HG03196 (cell line): ENCODE results near the gene TULP4.
"Not testable (repeated sequence)": the region's sequence is repeated elsewhere in the genome, so short reads cannot be mapped to it uniquely, and the experiment has no call there.

ENCODE experiments used
- ATAC-seq: cut with Tn5 transposase; IDR thresholded peaks from one replicate; pipeline ENCODE4 v1.9.1; 2021; ENCODE audit not compliant: unreplicated experiment

TULP4 gene

DNA sequence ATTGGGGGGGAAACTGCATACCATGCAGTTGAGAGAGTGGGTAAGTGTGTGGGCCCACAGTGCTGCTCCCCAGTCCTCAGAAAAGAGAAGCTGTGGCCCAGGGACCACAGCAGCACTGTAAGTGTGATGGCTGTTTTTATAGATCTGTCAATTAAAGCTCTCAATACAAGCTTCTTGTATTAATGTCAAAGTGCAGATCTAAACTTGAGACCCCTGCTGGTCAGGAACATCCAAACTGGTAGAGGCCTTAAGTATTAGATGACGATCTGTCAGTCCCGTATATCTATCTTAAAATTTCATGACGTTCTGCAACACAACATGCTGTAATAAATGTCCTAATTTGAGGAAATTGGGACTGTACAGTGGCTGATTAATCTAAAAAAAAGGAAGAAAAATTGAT, 74.8 kb downstream of the TULP4 start:
- ATAC-seq, result no peak

DNA sequence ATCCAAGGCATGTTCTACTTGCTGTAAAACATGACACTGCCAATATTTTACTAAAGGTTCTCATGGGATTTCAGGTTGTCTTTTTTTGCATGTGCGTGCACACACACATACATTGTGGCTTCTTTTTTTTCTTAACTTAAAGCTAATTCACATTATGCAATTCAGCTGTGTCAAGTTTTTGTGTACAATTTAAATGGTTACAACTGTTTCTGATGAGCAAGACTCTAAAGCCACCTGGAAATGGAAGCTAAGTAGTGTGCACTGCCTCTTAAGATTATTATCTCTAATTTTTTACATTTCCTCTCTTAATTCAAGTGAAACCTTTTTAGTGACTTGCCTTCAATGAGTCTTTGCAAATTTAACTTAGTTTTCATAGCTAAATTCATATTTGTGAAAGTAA, 75.3 kb downstream of the TULP4 start:
- ATAC-seq, result no peak

DNA sequence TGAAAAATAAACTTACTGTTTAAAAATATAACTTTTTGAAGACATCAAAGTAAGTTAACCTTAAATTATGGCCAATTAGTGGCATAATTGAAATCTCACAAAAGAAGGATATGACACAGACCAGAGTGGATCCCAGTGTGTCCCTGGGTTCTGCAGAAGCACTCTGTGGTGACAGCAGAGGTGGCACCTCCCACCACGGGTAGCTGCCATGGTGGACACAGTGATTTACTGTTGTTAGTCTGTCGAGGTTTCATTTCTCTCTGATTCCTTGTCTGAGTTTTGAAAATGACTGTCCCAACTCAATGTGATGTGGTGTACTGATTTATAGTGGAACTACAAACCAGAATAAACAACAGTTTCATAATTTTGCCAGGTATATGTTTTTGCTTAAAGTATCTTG, 76.5 kb downstream of the TULP4 start:
- no peak for ATAC-seq

DNA sequence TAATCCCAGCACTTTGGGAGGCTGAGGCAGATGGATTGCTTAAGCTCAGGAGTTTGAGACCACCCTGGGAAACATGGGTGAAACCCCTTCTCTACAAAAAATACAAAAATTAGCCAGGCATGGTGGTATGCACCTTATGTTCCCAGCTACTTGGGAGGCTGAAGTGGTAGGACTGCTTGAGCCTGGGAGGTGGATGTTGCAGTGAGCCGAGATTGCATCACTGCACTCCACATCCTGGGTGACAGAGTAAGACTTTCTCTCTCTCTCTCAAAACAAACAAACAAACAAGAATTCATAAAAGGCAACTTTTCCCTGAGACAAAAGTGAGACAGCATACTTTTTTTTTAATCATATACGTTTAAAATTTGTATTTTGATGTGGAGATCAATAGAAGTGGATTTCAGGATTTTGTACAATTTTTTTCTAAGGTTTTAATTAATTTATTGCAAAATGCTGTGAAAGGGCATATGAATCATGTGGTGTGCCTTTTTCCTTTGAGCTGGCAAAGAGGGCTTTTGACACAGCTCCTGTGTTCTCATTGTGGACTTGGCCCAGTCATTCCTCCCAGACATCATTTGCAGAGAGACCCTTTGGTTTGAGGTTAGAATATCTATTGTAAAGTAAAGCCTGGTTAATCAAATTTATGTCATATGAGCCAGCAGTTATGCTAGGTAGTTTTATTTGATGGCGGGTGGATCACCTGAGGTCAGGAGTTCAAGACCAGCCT, 77.1 kb downstream of the TULP4 start:
- ATAC-seq, result no peak

DNA sequence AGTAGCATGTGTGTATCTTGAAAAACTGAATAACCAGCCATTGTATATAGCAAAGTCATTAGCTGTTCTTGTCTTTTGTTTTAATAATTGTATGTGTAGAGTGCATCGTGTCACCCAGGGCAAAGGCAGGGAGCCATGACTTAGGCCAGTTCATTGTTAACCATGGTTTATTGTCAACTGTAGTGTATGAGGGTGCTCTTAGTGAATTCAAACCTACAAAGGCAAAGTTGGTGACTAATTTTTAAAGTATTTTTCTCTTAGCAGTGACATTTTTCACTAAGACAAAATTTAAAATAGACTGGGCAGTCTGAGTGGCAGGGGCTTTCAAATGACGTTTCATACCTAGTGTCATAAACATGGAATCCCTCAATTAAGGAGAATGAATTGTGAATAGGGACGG, 79.0 kb downstream of the TULP4 start:
- ATAC-seq, result no peak

DNA sequence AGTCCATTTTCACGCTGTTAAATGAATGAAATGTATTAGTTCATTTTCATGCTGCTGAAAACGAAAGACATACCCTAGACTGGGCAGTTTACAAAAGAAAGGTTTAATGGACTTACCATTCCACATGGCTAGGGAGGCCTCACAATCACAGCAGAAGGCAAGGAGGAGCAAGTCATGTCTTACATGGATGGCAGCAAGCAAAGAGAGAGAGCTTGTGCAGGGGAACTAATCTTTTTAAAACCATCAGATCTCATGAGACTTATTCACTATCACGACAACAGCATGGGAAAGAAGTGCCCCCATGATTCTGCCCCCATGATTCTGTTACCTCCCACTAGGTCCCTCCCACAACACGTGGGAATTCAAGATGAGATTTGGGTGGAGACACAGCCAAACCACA, 79.7 kb downstream of the TULP4 start:
- not testable (repeated sequence) for ATAC-seq

DNA sequence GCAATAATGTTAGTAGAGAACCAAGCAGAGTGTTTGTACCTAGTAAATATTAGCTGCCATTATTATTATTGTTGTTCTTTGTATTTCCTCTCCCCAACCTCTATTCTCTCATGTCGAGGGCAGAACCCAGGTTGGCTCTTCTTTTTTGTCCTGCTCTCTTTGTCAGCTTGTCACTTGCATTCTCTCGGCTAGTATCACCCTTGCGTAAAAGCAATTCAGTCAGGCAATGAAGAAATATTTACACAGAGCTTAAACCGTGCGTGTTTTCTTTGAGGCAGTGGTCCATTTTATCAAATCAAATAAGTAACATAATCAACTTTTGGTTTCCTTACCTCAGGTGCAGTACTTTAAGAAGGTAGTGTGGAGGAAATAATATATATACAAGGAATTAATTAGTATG, 83.9 kb downstream of the TULP4 start:
- ATAC-seq, result no peak

DNA sequence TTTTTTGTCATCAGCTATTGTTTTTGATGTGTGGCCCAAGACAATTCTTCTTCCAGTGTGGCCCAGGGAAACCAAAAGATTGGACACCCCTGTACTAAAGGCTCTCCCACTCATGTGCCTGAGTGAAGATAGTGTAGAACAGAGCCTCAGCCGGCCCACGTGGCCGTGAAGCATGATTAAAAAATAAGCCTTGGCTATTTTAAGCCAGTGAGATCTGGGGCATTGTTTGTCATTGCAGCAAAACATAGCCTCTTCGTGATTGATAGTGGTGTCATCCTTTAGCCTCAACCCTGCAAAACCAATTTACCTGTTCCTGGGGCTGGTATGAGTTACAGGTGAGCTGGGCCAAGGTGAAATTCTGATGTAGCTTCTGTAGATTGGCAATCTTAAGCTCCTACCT, 85.3 kb downstream of the TULP4 start:
- ATAC-seq, result no peak

DNA sequence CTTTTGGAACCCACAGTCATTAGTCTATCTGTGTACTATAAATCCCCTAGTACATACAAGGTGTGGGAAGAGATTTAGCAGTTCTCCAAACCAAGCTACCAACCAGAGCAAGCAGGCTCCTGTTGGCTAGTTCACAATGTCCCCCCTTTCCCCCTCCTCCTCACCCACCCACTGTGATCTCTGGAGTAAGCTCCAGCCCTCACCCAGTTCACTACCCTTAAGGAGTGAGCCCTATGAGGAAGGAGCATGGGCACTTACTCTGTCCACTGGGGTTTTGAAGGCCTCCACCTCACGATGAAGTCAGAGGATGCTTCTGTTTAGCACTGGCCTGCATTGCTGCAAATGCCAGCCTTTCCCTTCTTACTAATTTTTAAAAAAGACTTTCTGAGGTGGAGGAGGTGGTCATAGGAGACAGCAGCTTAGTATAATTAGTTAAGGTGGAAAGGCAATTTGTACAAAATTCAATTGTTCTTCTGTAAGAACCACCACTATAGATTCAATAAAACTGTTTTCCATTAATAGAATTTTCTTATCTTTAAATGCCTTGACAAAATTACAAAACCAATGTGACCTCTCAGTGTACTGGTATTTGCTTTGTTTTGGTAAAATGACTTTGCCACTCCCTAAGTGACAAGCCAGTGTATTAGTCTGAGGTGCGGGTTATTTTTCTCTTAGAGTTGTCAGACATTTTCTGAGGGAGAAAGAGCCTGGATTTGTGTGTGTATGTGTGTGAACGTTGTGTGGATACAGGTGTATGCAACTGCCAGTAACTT, 86.2 kb downstream of the TULP4 start:
- no peak for ATAC-seq

DNA sequence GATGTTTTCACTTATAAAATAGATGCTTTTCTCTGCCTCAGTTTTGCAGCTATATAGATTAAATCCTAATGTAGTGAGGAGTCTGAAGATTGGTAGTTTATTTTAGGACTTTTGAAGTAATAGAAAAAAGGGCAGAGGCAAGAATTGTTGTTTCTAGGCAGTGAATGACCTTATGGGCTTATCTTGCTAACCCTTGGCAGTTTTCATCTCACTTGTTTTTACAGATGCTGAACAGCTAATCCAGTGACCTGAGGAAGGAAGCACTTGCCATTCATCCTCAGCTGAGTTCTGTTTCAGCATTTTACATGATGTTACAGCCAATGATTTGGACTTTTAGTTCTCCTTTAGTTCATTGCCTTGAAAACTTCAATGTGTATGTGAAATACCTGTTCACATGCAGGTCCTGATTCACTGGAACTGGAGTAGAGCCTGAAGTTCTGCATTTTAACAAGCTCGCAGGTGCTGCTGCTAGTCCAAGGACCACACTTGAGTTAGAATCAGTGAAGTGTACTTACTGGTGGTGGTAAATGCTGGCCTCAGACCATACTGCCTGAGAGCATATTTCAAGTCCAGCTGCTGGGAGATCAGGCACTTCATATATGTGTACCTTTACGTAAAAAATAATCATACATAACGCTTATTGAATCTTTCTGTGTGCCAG, 86.9 kb downstream of the TULP4 start:
- ATAC-seq, result no peak

DNA sequence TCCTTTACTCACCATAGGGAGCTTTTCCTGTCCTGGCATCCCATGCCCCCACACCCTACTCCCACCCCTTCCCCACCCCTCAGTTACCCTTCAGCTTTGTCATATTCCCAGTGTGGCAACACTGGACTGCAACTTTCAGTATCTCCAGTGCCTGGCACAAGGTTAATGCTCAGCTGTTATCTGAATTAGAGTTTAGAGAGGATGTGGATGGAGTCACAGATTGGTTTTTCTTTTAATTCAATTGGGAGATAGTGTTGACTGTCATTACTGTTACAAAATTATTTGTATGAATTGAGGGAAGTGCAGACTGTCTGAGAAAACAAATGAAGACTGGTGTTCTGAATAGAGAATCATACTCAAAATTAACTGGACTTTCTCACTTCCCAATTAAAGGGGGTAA, 89.9 kb downstream of the TULP4 start:
- ATAC-seq, result no peak

DNA sequence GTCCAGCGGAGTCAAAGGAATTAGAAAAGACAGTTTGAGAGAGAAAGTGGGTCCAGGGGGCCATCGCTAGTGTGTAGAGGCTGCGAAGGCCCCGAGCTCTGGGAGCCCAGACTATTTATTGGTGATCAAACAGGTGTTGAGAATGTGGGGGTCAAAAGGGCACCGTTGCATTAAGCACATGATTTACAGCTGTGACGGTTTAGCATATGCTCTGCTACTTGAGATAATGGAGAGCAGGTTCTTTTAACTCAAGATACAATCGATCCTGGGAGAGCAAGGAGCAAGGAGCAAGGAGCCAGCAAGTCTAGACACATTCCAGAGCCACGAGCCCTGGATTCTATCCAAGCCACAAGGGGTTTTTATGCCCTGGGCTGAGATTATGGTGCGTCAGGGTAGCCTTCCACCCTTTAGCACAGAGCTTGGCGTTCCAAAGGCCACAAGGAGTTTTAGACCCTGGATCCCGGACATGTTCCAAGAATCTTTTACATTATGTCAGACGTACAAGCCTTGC, 93.1 kb downstream of the TULP4 start:
- ATAC-seq, result not testable (repeated sequence)

DNA sequence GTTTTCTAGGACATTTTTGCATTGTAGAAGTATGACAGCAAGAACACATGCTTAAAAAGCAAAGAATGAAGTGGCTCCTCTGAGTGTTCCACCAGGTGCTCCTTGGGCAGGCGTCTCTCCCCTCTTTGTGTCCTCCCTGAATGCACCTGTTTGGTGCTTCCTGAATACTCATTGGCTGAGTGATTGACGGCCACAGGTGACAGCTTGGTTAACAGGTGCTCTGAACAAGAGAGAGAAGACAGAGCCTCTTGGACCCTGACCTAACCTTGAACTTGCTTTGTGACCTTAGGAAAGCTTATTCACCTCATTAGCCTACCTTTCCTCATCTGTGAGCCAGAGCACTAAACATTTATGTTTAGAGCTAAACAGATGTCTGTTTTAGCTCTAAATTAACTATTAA, 93.7 kb downstream of the TULP4 start:
- no peak for ATAC-seq

DNA sequence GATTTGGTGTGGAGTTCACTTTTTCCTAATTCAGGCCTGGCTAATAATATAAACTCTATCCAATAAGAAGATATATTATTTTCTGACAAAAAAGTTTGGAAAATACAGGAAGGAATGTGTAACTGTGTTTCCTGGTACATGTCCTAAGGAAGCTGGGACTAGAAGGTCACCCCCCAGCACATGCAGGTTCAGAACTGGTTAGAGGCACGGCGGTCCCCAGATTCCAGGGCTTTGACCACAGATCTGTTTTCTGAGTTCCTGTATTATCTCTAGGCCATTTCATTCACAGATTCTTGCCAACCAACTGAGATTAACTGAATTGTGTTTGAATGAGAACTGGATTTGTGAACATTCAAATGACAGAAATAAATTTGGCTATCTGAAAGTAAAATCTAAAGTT, 94.5 kb downstream of the TULP4 start:
- ATAC-seq, result no peak

DNA sequence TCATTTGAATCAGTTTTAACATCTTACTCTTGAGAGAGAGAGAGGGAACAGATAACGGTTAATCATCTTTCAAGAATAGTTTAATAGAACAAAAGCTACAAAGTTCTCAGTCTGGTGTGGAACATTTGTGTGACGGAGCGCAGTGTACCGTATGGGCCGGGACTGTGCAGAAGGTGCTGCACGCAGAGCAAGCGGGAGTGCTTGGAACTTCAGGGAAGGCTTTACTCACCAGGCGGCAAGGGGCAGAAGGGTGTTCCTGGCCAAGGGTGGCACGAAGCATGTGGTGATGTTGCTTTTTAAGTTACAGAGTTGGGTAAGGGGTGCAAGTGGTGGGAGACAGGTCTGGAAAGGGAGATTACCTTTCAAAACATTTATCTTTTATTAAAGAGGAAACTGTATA, 95.7 kb downstream of the TULP4 start:
- ATAC-seq, result no peak

DNA sequence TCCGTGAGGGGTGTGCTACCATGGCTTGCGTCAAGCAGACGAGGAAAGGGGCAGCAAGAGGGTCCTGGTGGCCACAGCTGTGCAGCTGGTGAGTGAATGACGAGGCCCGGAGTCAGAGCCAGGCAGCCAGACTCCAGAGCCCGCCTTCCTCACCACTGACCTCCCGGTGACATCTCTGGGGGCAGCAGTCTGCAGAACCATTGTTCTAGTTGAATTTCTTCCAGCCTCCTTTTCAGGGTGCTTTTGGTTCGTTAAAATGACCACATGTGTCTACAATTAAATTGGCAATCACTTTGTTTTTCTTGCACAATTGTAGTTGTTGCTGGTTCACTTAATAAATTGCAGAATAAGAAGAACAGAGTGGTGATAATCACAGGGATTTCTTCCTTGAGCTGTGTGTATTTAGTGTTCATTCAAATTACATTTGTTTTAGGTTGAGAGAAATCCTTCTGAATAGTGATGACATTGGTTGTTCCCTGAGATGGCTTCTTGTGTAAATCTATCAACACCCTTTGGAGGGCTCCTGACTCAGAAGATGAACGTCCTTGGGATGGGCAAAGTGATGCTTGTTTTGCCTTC, 96.4 kb downstream of the TULP4 start:
- ATAC-seq, result no peak

DNA sequence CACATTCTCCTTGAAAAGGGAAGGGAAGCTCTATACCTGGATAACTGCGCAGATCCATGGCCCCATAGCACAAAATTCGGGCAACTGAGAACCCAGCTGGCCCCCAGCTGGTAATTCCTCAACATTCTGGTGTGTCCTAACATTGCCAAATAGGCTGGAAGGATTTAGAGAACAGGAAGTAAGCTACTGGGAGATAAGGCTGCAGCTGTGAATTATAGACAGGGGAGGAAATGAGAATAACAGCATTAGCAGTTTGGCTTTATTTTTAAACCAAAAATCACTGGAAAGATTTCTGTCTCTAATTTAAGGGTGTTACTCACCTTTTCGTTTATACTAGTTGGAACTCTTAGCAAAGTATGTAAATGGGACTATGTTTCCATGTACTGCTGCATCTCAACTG, 97.2 kb downstream of the TULP4 start:
- ATAC-seq, result no peak

DNA sequence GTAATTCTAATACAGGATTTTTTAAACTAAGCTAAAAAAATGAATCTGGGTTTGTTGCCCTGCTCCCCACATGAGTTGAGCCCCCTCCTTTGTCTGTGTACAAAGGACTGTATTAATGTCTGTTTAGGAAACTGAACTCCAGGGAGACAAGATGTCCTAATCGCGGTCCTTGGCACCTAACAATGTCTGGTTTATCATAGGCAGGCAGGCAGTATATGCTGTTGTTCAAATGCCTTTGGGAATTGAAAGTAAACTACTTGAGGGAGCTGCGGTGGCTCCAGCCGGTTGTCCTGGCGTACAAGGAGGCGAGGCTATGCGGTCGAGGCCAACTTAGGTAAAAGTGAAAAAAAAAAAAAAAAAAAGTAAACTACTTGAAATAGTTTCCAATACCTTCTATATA, 98.5 kb downstream of the TULP4 start:
- ATAC-seq, result no peak

DNA sequence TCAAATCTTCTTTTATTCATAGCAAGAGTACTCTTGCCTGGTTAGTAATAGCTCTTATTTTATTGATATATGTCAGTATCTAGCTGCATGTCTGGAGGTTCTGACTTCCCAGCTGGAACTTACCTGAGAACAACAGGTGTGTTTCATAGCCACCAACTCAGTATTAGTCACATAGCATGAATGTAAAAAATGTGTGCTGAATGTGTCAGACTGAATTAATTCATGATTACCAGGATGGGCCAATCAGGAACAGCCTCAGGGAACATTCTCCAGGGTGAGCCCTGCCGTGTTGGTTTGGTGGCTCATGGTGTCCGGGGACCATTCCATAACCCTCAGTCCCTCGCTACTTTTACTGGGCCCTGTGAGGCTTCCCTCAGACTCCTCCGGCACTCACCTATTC, 99.7 kb downstream of the TULP4 start:
- no peak for ATAC-seq

DNA sequence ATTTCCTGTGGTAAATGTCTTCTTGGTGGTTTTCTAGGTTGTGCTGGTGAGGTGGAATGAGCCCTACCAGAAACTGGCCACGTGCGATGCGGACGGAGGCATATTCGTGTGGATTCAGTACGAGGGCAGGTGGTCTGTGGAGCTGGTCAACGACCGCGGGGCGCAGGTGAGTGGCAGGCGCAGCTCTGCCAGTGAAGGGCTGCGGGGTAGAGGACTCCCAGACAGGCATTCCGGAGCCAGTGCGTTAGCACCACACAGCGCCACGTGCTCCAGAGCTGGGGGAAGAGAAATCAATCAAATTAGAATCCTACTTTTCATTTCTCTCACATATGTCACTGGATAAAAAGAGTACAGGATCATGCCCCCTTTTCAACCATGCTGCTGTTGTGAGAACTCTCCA, 100.8 kb downstream of the TULP4 start:
- ATAC-seq, result no peak

DNA sequence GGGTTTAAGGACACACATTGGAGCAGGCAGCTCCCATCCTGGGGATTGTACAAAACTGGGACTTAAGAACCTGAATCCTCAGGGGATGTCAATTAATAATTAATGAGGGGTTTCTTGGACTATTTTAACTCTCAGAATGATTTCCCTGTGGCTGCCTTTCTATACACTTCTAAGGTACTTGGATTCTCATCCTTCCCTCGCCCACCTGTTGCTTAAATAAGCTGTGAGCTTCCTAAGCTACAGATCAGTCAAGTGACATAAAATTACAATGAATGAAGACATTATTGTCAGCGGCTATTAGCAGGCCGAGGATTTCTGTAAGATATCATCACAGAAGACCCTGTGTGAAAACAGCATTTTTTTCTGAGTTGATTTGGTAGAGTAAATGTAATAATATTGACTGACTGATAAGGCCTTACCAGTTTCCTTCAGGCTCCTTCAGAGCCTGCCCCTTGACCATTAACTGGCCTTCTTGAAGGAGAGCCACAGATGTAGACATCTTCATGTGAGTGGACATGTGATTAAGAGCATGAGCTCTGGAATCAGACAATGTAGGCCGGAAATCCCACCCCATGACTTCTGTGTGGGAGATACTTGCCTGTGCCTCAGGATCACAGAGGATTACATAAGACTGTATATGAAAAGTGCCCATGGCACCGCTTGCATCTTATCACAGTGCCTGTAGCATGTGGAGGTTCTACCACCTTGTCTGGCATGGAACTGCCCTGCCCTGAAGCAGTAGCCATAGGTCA, 101.7 kb downstream of the TULP4 start:
- no peak for ATAC-seq
